ENCODE results near the gene NUDT17.

DNA sequence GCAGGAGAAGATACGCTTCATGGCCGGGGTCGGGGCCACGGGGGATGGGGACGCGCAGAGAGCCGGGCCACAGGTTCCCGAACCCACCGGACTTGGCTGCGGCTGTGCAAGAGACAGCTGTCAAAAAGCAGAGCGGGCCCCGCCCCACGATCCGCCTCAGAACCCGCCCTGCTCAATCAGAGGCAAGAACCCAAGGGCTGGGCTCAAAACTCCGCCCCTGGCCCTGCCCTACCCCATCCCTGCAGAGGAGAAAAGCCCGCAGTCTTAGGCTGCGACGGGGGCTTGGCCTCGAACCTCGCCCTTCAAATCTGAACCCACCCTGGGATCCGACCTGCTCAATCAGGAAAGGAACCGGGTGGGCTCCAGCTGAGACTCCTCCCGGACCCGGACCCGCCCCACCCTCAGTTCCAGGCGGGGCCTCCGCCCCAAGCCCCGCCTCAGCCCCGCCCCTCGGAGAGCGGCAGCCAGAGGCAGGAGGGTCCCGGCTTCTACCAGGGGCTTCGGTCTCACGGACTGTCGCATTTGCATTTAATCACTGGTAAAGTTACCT lies 40.4 kb downstream of the NUDT17 start, which contains the start of gene ANKRD35:
- TF ChIP-seq FOXM1 (IDR thresholded peaks at IDR 0.05; ENCODE audit: low read depth) (no peak), CTCF (IDR thresholded peaks at IDR 0.05) (no peak), REST (IDR thresholded peaks at IDR 0.05; ENCODE audit: low read depth, low read length) (no peak), RAD21 (IDR thresholded peaks at IDR 0.05; ENCODE audit: low read length) (no peak), NFIC (IDR thresholded peaks at IDR 0.05; ENCODE audit: borderline replicate concordance) (no peak), POLR2AphosphoS5 (IDR thresholded peaks at IDR 0.05; ENCODE audit: low read depth, low read length) (no peak), EP300 (IDR thresholded peaks at IDR 0.05; ENCODE audit: borderline replicate concordance in 1 of 2, low read depth in 1 of 2, low read length in 1 of 2) (no peak)
- TF ChIP-seq, protein P1, sequence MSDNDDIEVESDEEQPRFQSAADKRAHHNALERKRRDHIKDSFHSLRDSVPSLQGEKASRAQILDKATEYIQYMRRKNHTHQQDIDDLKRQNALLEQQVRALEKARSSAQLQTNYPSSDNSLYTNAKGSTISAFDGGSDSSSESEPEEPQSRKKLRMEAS (IDR thresholded peaks at IDR 0.05; ENCODE audit: low read depth) = no peak
- TF ChIP-seq, protein P2, sequence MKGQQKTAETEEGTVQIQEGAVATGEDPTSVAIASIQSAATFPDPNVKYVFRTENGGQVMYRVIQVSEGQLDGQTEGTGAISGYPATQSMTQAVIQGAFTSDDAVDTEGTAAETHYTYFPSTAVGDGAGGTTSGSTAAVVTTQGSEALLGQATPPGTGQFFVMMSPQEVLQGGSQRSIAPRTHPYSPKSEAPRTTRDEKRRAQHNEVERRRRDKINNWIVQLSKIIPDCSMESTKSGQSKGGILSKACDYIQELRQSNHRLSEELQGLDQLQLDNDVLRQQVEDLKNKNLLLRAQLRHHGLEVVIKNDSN (IDR thresholded peaks at IDR 0.05; ENCODE audit: borderline replicate concordance, low read depth) = no peak
